Activated CD4-positive, CD25-positive, alpha-beta regulatory T cell (primary cell): ENCODE measurements around the gene ADGRG3.
"Not testable (repeated sequence)": the region's sequence is repeated elsewhere in the genome, so short reads cannot be mapped to it uniquely, and the experiment has no call there.

Experiments
- DNase-seq, 4 experiments: peaks; one replicate each; lab custom pipeline; 2025; lab: John Stamatoyannopoulos, UW

Gene ADGRG3

GRCh38 chr16:57721356-57722209, 53.5 kb downstream of the ADGRG3 start:
- no peak for DNase-seq

- no peak for DNase-seq
Measured at GRCh38 chr16:57722210-57722499, 54.0 kb downstream of the ADGRG3 start.

GRCh38 chr16:57722651-57723050, 54.5 kb downstream of the ADGRG3 start:
- no peak for DNase-seq

- DNase-seq: no peak
Measured at GRCh38 chr16:57723170-57723569, 55.1 kb downstream of the ADGRG3 start.

GRCh38 chr16:57724531-57724930, 56.4 kb downstream of the ADGRG3 start:
- no peak for DNase-seq

- no peak for DNase-seq
Measured at GRCh38 chr16:57725151-57725550, 57.0 kb downstream of the ADGRG3 start.

- no peak for DNase-seq
Measured at GRCh38 chr16:57725554-57725953, 57.4 kb downstream of the ADGRG3 start.

GRCh38 chr16:57725976-57726375, 57.9 kb downstream of the ADGRG3 start:
- no peak for DNase-seq

- DNase-seq: no peak
Measured at GRCh38 chr16:57726433-57726947, 58.4 kb downstream of the ADGRG3 start.

GRCh38 chr16:57727610-57728009, 59.5 kb downstream of the ADGRG3 start:
- DNase-seq: no peak

GRCh38 chr16:57728336-57729181, 60.5 kb downstream of the ADGRG3 start:
- DNase-seq: no peak

- no peak for DNase-seq
Measured at GRCh38 chr16:57729182-57729484, 61.0 kb downstream of the ADGRG3 start.

- not testable (repeated sequence) for DNase-seq
Measured at GRCh38 chr16:57729852-57730251, 61.7 kb downstream of the ADGRG3 start.

- no peak for DNase-seq
Measured at GRCh38 chr16:57730771-57731730, 62.9 kb downstream of the ADGRG3 start.

GRCh38 chr16:57732037-57732436, 63.9 kb downstream of the ADGRG3 start:
- DNase-seq: no peak

- DNase-seq: no peak
Measured at GRCh38 chr16:57732714-57733113, 64.6 kb downstream of the ADGRG3 start.

- DNase-seq: no peak
Measured at GRCh38 chr16:57734308-57734924, 66.3 kb downstream of the ADGRG3 start.

GRCh38 chr16:57734925-57735754, 67.0 kb downstream of the ADGRG3 start:
- DNase-seq: peak; percentile 94 to 98 (median 96)

GRCh38 chr16:57735755-57736418, 67.8 kb downstream of the ADGRG3 start, which contains the start of gene KATNB1:
KATNB1 (plus strand) TSS chr16:57735770; CDS start chr16:57737244, 1,474 bp downstream.
- DNase-seq: no peak
